ENCODE measurements around the gene SLC26A4.

GRCh38 chr7:107742678-107743566, 82.3 kb downstream of the SLC26A4 start:
- TF ChIP-seq GATA2 (IDR thresholded peaks at IDR 0.05; ENCODE audit: low read depth, low read length) = no peak
- TF ChIP-seq GATA3 (IDR thresholded peaks at IDR 0.05; ENCODE audit: low read depth, low read length) = no peak

Measured in SH-SY5Y (cell line).